Measurements from ENCODE around the gene RPS8. TPM values are rescaled to one million over a fixed set of nuclear protein-coding genes. Genes with fewer than 3 reads are reported as not detected.
"Not testable (repeated sequence)": the region's sequence is repeated elsewhere in the genome, so short reads cannot be mapped to it uniquely, and the experiment has no call there.

The RPS8 gene
- total RNA-seq, 1 donor from 2014 or later, result 581 TPM

GRCh38 chr1:44777969-44778635 is 2.8 kb downstream of the RPS8 start:
- intact Hi-C loops (cut with DNase I), result no loop called here
- no peak for DNase-seq (ENCODE audit: low spot score)

GRCh38 chr1:44778705-44779576 is 3.6 kb downstream of the RPS8 start:
- intact Hi-C loops (cut with DNase I), result no loop called here
- no peak for DNase-seq (ENCODE audit: low spot score)

- intact Hi-C loops (cut with DNase I), result no loop called here
- DNase-seq (ENCODE audit: low spot score), result no peak
Measured at GRCh38 chr1:44780583-44781121, 5.3 kb downstream of the RPS8 start.

GRCh38 chr1:44783697-44784093 is 8.4 kb downstream of the RPS8 start:
- DNase-seq (ENCODE audit: low spot score), result no peak
- intact Hi-C loops (cut with DNase I), result no loop called here

GRCh38 chr1:44784094-44785028 is 9.0 kb downstream of the RPS8 start:
- intact Hi-C loops (cut with DNase I), result no loop called here
- DNase-seq (ENCODE audit: low spot score), result no peak

- no peak for DNase-seq (ENCODE audit: low spot score)
Measured at GRCh38 chr1:44785029-44785380, 9.7 kb downstream of the RPS8 start.

GRCh38 chr1:44785501-44786137 is 10.3 kb downstream of the RPS8 start:
- intact Hi-C loops (cut with DNase I), result no loop called here
- DNase-seq (ENCODE audit: low spot score), result no peak

More at GRCh38 chr1:44785029-44785380, 9.7 kb downstream of the RPS8 start:
- intact Hi-C loops (cut with DNase I), result no loop called here

GRCh38 chr1:44786138-44786840 is 10.9 kb downstream of the RPS8 start:
- intact Hi-C loops (cut with DNase I), result no loop called here
- DNase-seq (ENCODE audit: low spot score), result peak; percentile 90

- intact Hi-C loops (cut with DNase I), result no loop called here
- DNase-seq (ENCODE audit: low spot score), result no peak
Measured at GRCh38 chr1:44786841-44787426, 11.6 kb downstream of the RPS8 start.

GRCh38 chr1:44787506-44787905 is 12.2 kb downstream of the RPS8 start:
- no peak for DNase-seq (ENCODE audit: low spot score)
- intact Hi-C loops (cut with DNase I), result no loop called here

- intact Hi-C loops (cut with DNase I), result no loop called here
- DNase-seq (ENCODE audit: low spot score), result no peak
Measured at GRCh38 chr1:44788120-44788860, 12.9 kb downstream of the RPS8 start, which contains the start of gene BEST4. TSS of gene BEST4 (minus strand) at chr1:44788170. CDS start at chr1:44787705, 465 bp downstream.

- intact Hi-C loops (cut with DNase I), result no loop called here
- DNase-seq (ENCODE audit: low spot score), result no peak
Measured at GRCh38 chr1:44790968-44791801, 15.8 kb downstream of the RPS8 start.

GRCh38 chr1:44792736-44793502 is 17.6 kb downstream of the RPS8 start:
- DNase-seq (ENCODE audit: low spot score), result no peak
- intact Hi-C loops (cut with DNase I), result no loop called here

GRCh38 chr1:44797886-44798285 is 22.5 kb downstream of the RPS8 start:
- DNase-seq (ENCODE audit: low spot score), result not testable (repeated sequence)
- intact Hi-C loops (cut with DNase I), result loop anchor here (2.0 kb wide), 1 partner anchor 37 kb away; no protein-coding TSS in a partner anchor

- no peak for DNase-seq (ENCODE audit: low spot score)
- intact Hi-C loops (cut with DNase I), result loop anchor here (2.0 kb wide), 1 partner anchor 36 kb away; no protein-coding TSS in a partner anchor
Measured at GRCh38 chr1:44798481-44799365, 23.4 kb downstream of the RPS8 start.

Data from cardiac septum (tissue), 1 donor.